Measurements from ENCODE around the gene ISM1. TPM values are rescaled to one million over a fixed set of nuclear protein-coding genes. Genes with fewer than 3 reads are reported as not detected.

The ISM1 gene
- total RNA-seq, 4 donors from 2014 or later: 2.3 to 17.5 (median 4.4) TPM

GRCh38 chr20:13325796-13326340 lies 104.8 kb downstream of the ISM1 start:
- Histone ChIP-seq H3K27ac (no peak overlapping the region), H3K36me3 (no peaks in the 10 kb centered on the region), H3K4me1 (no peaks in the 10 kb centered on the region), H3K9me3 (no peaks in the 10 kb centered on the region), H3K27me3 (no peaks in the 10 kb centered on the region), H3K4me3 (no peak overlapping the region)
- intact Hi-C loops (cut with DNase I): no loop called here
- no peak for TF ChIP-seq CTCF (IDR thresholded peaks at IDR 0.05)
- no peak for TF ChIP-seq POLR2A (IDR thresholded peaks at IDR 0.05)
- WGBS, 2 donors: 66 to 90% methylated on average over 5 of the region's 5 CpGs
- DNase-seq: no peak

DNA sequence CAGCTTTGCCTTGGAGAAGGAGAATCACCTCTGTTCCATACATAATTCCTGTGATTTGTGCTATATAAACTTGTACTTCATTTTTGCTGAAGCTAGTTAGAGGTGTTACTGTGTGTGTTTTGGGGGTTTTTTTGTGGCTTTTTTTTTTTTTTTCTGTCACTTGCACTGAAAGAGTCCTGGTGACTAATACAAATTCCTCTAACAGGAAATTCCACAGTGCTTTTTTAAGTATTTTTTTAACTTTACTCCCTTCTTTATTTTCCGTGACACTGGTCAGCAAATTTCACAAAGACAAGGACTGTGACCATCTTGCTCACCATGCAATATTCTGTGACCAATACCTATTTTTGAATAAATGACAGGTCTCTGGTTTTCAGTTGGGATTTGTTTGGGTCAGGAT lies 110.5 kb downstream of the ISM1 start:
- 69 to 80% methylated on average over 1 of the region's 1 CpG for WGBS, 2 donors
- no peak for DNase-seq
- Histone ChIP-seq H3K4me1 (no peaks in the 10 kb centered on the region), H3K27me3 (no peaks in the 10 kb centered on the region), H3K4me3 (no peak overlapping the region), H3K9me3 (no peaks in the 10 kb centered on the region), H3K36me3 (no peaks in the 10 kb centered on the region), H3K27ac (no peak overlapping the region)
- intact Hi-C loops (cut with DNase I): no loop called here
- TF ChIP-seq CTCF (IDR thresholded peaks at IDR 0.05) (no peak), POLR2A (IDR thresholded peaks at IDR 0.05) (no peak)

DNA sequence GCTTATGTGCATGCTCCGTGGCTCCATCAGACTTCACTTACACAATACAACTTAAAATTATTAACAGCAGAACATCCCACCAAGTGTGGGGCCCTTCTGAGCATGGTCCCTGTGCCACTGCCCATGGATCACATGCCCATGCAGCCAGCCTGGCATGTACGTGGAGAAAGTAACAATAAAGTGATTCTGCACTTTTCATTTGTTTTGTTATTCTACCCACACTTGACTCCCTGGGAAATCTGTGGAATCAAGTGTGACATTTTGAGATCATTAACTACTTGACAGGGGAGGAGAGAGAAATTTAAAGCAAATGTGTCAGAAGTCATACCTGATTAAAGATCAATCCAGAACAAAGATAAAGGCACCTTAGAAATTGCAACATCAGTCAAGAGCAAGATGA lies 112.0 kb downstream of the ISM1 start:
- Histone ChIP-seq H3K27me3 (no peaks in the 10 kb centered on the region), H3K4me1 (no peaks in the 10 kb centered on the region), H3K27ac (no peak overlapping the region), H3K9me3 (no peaks in the 10 kb centered on the region), H3K4me3 (no peak overlapping the region), H3K36me3 (no peaks in the 10 kb centered on the region)
- no peak for DNase-seq
- no peak for TF ChIP-seq CTCF (IDR thresholded peaks at IDR 0.05)
- no peak for TF ChIP-seq POLR2A (IDR thresholded peaks at IDR 0.05)
- WGBS, 2 donors: 67 to 93% methylated on average over 1 to 2 of the region's 2 CpGs
- intact Hi-C loops (cut with DNase I): no loop called here

DNA sequence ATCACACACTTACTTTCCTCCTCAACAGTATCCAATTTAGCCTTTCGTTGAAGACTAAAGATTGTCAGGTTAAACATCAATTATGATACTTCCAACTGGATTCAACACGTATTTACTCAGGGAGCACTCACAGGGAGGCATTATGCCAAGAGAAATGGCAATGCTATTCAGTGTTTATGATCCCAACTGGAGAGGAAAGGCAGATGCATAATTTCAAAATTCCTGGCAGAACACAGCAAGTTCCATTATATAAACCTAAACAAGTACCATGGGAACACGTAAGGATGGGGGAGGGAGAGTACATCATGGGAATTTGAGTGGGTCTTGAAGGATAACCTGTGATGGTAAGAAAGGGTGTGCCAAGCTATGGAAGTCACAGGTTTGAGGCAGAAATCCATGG lies 112.7 kb downstream of the ISM1 start:
- 29 to 36% methylated on average over 3 of the region's 3 CpGs for WGBS, 2 donors
- no peaks in the 10 kb centered on the region for H3K27me3 ChIP-seq
- no peaks in the 10 kb centered on the region for H3K4me1 ChIP-seq
- no peaks in the 10 kb centered on the region for H3K9me3 ChIP-seq
- TF ChIP-seq POLR2A (IDR thresholded peaks at IDR 0.05): no peak
- no peak for TF ChIP-seq CTCF (IDR thresholded peaks at IDR 0.05)
- H3K36me3 ChIP-seq: no peaks in the 10 kb centered on the region
- intact Hi-C loops (cut with DNase I): no loop called here
- H3K4me3 ChIP-seq: no peak overlapping the region
- no peak for DNase-seq
- H3K27ac ChIP-seq: no peak overlapping the region

- H3K4me3 ChIP-seq: no peak overlapping the region
- no peak for DNase-seq
- H3K27ac ChIP-seq: no peak overlapping the region
- no peak for TF ChIP-seq CTCF (IDR thresholded peaks at IDR 0.05)
- no peak for TF ChIP-seq POLR2A (IDR thresholded peaks at IDR 0.05)
- WGBS, 2 donors: 48 to 62% methylated on average over 4 of the region's 4 CpGs
- H3K9me3 ChIP-seq: no peaks in the 10 kb centered on the region
- H3K4me1 ChIP-seq: no peaks in the 10 kb centered on the region
- no peaks in the 10 kb centered on the region for H3K36me3 ChIP-seq
- no peaks in the 10 kb centered on the region for H3K27me3 ChIP-seq
- intact Hi-C loops (cut with DNase I): no loop called here
Observed at GRCh38 chr20:13336308-13337089, 115.4 kb downstream of the ISM1 start.
